HEK293 (cell line): ENCODE results near the gene ERG.
A peak's percentile ranks its signal among the peaks of the same experiment; 100 is the strongest.

Experiments
- BCL11A ChIP-seq: fragments of 450-650 bp; formaldehyde crosslinking; IDR thresholded peaks from 2 replicates; pipeline ENCODE4 v1.5.1; 2016; ENCODE audit warnings: low read depth, missing biosample characterization, missing genetic modification characterization
- FEZF1 ChIP-seq: fragments of 450-650 bp; formaldehyde crosslinking; IDR thresholded peaks from 2 replicates; pipeline ENCODE4 v1.5.1; 2016; ENCODE audit warnings: missing biosample characterization, missing genetic modification characterization
- GLI4 ChIP-seq: fragments of 450-650 bp; formaldehyde crosslinking; IDR thresholded peaks from 2 replicates; pipeline ENCODE4 v1.5.1; 2016; ENCODE audit warnings: missing biosample characterization, missing genetic modification characterization
- GLIS2 ChIP-seq: fragments of 450-650 bp; formaldehyde crosslinking; IDR thresholded peaks from 2 replicates; pipeline ENCODE4 v1.5.1; 2016; ENCODE audit warnings: missing biosample characterization, missing genetic modification characterization
- KLF8 ChIP-seq: fragments of 450-650 bp; formaldehyde crosslinking; IDR thresholded peaks from 2 replicates; pipeline ENCODE4 v1.5.1; 2016; ENCODE audit warnings: missing biosample characterization, missing genetic modification characterization
- OVOL3 ChIP-seq: fragments of 450-650 bp; formaldehyde crosslinking; IDR thresholded peaks from 2 replicates; pipeline ENCODE4 v1.5.1; 2016; ENCODE audit warnings: missing biosample characterization, missing genetic modification characterization
- SP2 ChIP-seq: fragments of 450-650 bp; formaldehyde crosslinking; IDR thresholded peaks from 2 replicates; pipeline ENCODE4 v1.5.1; 2016; ENCODE audit warnings: missing biosample characterization, missing genetic modification characterization
- WT1 ChIP-seq: fragments of 450-650 bp; formaldehyde crosslinking; IDR thresholded peaks from 2 replicates; pipeline ENCODE4 v1.5.1; 2016; ENCODE audit warnings: missing biosample characterization, missing genetic modification characterization
- ZBTB17 ChIP-seq: fragments of 450-650 bp; formaldehyde crosslinking; IDR thresholded peaks from 2 replicates; pipeline ENCODE4 v1.5.1; 2016; ENCODE audit warnings: missing biosample characterization, missing genetic modification characterization
- ZBTB21 ChIP-seq: fragments of 450-650 bp; formaldehyde crosslinking; IDR thresholded peaks from 2 replicates; pipeline ENCODE4 v1.5.1; 2017; ENCODE audit warnings: missing biosample characterization, missing genetic modification characterization
- ZBTB48 ChIP-seq: fragments of 450-650 bp; formaldehyde crosslinking; IDR thresholded peaks from 2 replicates; pipeline ENCODE4 v1.5.1; 2016; ENCODE audit warnings: missing biosample characterization, missing genetic modification characterization
- ZNF133 ChIP-seq: fragments of 450-650 bp; formaldehyde crosslinking; IDR thresholded peaks from 2 replicates; pipeline ENCODE4 v1.5.1; 2016; ENCODE audit warnings: missing biosample characterization, missing genetic modification characterization
- ZNF175 ChIP-seq: fragments of 450-650 bp; formaldehyde crosslinking; IDR thresholded peaks from 2 replicates; pipeline ENCODE4 v1.5.1; 2016; ENCODE audit warnings: missing biosample characterization, missing genetic modification characterization
- ZNF239 ChIP-seq: fragments of 450-650 bp; formaldehyde crosslinking; IDR thresholded peaks from 2 replicates; pipeline ENCODE4 v1.5.1; 2016; ENCODE audit warnings: missing biosample characterization, missing genetic modification characterization
- ZNF24 ChIP-seq: fragments of 450-650 bp; formaldehyde crosslinking; IDR thresholded peaks from 2 replicates; pipeline ENCODE4 v1.5.1; 2016; ENCODE audit warnings: missing biosample characterization, missing genetic modification characterization
- ZNF302 ChIP-seq: fragments of 450-650 bp; formaldehyde crosslinking; IDR thresholded peaks from 2 replicates; pipeline ENCODE4 v1.5.1; 2016; ENCODE audit warnings: missing biosample characterization, missing genetic modification characterization, low read depth
- ZNF335 ChIP-seq: fragments of 450-650 bp; formaldehyde crosslinking; conservative IDR thresholded peaks from 2 replicates; pipeline ENCODE4 v1.5.1; 2016; ENCODE audit warnings: missing biosample characterization, missing genetic modification characterization
- ZNF366 ChIP-seq: fragments of 450-650 bp; formaldehyde crosslinking; conservative IDR thresholded peaks from 2 replicates; pipeline ENCODE4 v1.5.1; 2016; ENCODE audit warnings: missing biosample characterization, missing genetic modification characterization
- ZNF48 ChIP-seq: fragments of 450-650 bp; formaldehyde crosslinking; IDR thresholded peaks from 2 replicates; pipeline ENCODE4 v1.5.1; 2016; ENCODE audit warnings: missing biosample characterization, missing genetic modification characterization
- ZNF501 ChIP-seq: fragments of 450-650 bp; formaldehyde crosslinking; IDR thresholded peaks from 2 replicates; pipeline ENCODE4 v1.5.1; 2016; ENCODE audit warnings: missing biosample characterization, missing genetic modification characterization
- ZNF549 ChIP-seq: fragments of 450-650 bp; IDR thresholded peaks from 2 replicates; pipeline ENCODE4 v1.5.1; 2018; ENCODE audit warnings: missing biosample characterization, missing genetic modification characterization, mild to moderate bottlenecking, inconsistent platforms, moderate library complexity
- ZNF560 ChIP-seq: fragments of 450-650 bp; formaldehyde crosslinking; IDR thresholded peaks from 2 replicates; pipeline ENCODE4 v1.5.1; 2017; ENCODE audit warnings: missing biosample characterization, missing genetic modification characterization, borderline replicate concordance
- ZNF626 ChIP-seq: fragments of 450-650 bp; sonication (Bioruptor Pico); formaldehyde crosslinking; IDR thresholded peaks from 2 replicates; pipeline ENCODE4 v1.5.1; 2018; ENCODE audit warnings: missing biosample characterization, missing genetic modification characterization, inconsistent platforms
- ZNF785 ChIP-seq: fragments of 450-650 bp; formaldehyde crosslinking; IDR thresholded peaks from 2 replicates; pipeline ENCODE4 v1.5.1; 2016; ENCODE audit warnings: missing biosample characterization, missing genetic modification characterization
- ZNF791 ChIP-seq: fragments of 450-650 bp; formaldehyde crosslinking; IDR thresholded peaks from 2 replicates; pipeline ENCODE4 v1.5.1; 2016; ENCODE audit warnings: missing biosample characterization, missing genetic modification characterization
- ZNF830 ChIP-seq: fragments of 450-650 bp; IDR thresholded peaks from 2 replicates; pipeline ENCODE4 v1.5.0; 2018; ENCODE audit warnings: missing biosample characterization, missing genetic modification characterization, low read depth, mild to moderate bottlenecking, moderate library complexity
- ZNF843 ChIP-seq: fragments of 450-650 bp; formaldehyde crosslinking; IDR thresholded peaks from 2 replicates; pipeline ENCODE4 v1.5.1; 2016; ENCODE audit warnings: missing biosample characterization, missing genetic modification characterization
- TF ChIP-seq, protein P1 (sequence below): fragments of 450-650 bp; formaldehyde crosslinking; IDR thresholded peaks from 2 replicates; pipeline ENCODE4 v1.5.1; 2016; ENCODE audit warnings: missing biosample characterization, missing genetic modification characterization
- TF ChIP-seq, protein P2 (sequence below): fragments of 450-650 bp; formaldehyde crosslinking; optimal IDR thresholded peaks from 2 replicates; pipeline ENCODE3; 2016; ENCODE audit warnings: missing biosample characterization, mild to moderate bottlenecking, missing genetic modification characterization
- TF ChIP-seq, protein P3 (sequence below): fragments of 450-650 bp; formaldehyde crosslinking; conservative IDR thresholded peaks from 2 replicates; pipeline ENCODE4 v1.5.1; 2016; ENCODE audit warnings: low read depth, missing biosample characterization, missing genetic modification characterization
- TF ChIP-seq, protein P4 (sequence below): IDR thresholded peaks from 2 replicates; pipeline ENCODE4 v1.6.1; 2011; ENCODE audit warnings: mild to moderate bottlenecking, low read depth, low read length, borderline replicate concordance
- TF ChIP-seq, protein P5 (sequence below): fragments of 450-650 bp; formaldehyde crosslinking; IDR thresholded peaks from 2 replicates; pipeline ENCODE4 v1.5.1; 2017; ENCODE audit warnings: missing biosample characterization, missing genetic modification characterization

Gene ERG

DNA sequence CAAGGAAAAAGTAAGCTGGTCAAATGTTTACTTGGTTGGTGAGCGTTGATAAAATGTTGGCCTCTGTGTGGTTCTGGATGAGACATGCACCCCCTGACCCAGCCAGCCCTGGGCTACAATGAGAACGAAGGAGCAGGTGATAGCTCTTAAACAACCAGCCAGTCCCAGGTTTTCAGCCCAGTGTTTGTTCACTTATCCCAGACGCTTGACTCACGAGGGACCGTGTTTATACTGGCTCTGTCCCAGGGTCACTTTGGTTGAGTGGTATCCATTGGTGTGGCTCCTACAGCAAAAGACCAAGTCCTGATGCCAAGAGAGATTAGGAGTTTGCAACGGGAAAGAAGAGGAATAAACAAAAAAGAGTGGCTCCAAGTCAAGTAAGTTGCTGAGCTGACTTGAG lies 154.6 kb downstream of the ERG start (continued):
- TF ChIP-seq ZNF133 (tag by site-specific recombination) (no peak), GLIS2 (tag by site-specific recombination) (no peak), ZNF335 (tag by site-specific recombination) (no peak), ZNF175 (tag by site-specific recombination) (no peak), ZNF830 (tag by site-specific recombination) (no peak), FEZF1 (tag by site-specific recombination) (peak; percentile 71), ZNF626 (no peak), ZNF791 (no peak), ZNF785 (tag by site-specific recombination) (no peak), ZNF560 (tag by site-specific recombination) (no peak), GLI4 (tag by site-specific recombination) (no peak), ZNF48 (tag by site-specific recombination) (no peak), ZBTB17 (tag by site-specific recombination) (no peak), ZNF302 (tag by site-specific recombination) (no peak), WT1 (tag by site-specific recombination) (peak; percentile 70; the same call in 1 of the 2 replicates), ZNF24 (tag by site-specific recombination) (no peak), ZNF501 (tag by site-specific recombination) (no peak), ZNF843 (tag by site-specific recombination) (no peak), SP2 (tag by site-specific recombination) (no peak), OVOL3 (tag by site-specific recombination) (peak; percentile 20; the same call in 1 of the 2 replicates), KLF8 (tag by site-specific recombination) (peak; percentile 73), ZBTB48 (tag by site-specific recombination) (0 out of 2 replicates have a peak, but pooled peaks have one; percentile 34), ZNF239 (tag by site-specific recombination) (no peak), ZBTB21 (tag by site-specific recombination) (no peak; the same call in 1 of the 2 replicates), ZNF366 (tag by site-specific recombination) (no peak), ZNF549 (tag by site-specific recombination) (no peak), BCL11A (tag by site-specific recombination) (no peak)
- TF ChIP-seq, protein P1, sequence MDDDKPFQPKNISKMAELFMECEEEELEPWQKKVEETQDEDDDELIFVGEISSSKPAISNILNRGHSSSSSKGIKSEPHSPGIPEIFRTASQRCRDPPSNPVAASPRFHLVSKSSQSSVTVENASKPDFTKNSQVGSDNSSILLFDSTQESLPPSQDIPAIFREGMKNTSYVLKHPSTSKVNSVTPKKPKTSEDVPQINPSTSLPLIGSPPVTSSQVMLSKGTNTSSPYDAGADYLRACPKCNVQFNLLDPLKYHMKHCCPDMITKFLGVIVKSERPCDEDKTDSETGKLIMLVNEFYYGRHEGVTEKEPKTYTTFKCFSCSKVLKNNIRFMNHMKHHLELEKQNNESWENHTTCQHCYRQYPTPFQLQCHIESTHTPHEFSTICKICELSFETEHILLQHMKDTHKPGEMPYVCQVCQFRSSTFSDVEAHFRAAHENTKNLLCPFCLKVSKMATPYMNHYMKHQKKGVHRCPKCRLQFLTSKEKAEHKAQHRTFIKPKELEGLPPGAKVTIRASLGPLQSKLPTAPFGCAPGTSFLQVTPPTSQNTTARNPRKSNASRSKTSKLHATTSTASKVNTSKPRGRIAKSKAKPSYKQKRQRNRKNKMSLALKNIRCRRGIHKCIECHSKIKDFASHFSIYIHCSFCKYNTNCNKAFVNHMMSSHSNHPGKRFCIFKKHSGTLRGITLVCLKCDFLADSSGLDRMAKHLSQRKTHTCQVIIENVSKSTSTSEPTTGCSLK (tag by site-specific recombination) = no peak
- TF ChIP-seq, protein P2, sequence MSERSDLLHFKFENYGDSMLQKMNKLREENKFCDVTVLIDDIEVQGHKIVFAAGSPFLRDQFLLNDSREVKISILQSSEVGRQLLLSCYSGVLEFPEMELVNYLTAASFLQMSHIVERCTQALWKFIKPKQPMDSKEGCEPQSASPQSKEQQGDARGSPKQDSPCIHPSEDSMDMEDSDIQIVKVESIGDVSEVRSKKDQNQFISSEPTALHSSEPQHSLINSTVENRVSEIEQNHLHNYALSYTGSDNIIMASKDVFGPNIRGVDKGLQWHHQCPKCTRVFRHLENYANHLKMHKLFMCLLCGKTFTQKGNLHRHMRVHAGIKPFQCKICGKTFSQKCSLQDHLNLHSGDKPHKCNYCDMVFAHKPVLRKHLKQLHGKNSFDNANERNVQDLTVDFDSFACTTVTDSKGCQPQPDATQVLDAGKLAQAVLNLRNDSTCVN (tag by site-specific recombination) = no peak
- TF ChIP-seq, protein P3, sequence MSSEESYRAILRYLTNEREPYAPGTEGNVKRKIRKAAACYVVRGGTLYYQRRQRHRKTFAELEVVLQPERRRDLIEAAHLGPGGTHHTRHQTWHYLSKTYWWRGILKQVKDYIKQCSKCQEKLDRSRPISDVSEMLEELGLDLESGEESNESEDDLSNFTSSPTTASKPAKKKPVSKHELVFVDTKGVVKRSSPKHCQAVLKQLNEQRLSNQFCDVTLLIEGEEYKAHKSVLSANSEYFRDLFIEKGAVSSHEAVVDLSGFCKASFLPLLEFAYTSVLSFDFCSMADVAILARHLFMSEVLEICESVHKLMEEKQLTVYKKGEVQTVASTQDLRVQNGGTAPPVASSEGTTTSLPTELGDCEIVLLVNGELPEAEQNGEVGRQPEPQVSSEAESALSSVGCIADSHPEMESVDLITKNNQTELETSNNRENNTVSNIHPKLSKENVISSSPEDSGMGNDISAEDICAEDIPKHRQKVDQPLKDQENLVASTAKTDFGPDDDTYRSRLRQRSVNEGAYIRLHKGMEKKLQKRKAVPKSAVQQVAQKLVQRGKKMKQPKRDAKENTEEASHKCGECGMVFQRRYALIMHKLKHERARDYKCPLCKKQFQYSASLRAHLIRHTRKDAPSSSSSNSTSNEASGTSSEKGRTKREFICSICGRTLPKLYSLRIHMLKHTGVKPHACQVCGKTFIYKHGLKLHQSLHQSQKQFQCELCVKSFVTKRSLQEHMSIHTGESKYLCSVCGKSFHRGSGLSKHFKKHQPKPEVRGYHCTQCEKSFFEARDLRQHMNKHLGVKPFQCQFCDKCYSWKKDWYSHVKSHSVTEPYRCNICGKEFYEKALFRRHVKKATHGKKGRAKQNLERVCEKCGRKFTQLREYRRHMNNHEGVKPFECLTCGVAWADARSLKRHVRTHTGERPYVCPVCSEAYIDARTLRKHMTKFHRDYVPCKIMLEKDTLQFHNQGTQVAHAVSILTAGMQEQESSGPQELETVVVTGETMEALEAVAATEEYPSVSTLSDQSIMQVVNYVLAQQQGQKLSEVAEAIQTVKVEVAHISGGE (tag by site-specific recombination) = no peak
- TF ChIP-seq, protein P4, sequence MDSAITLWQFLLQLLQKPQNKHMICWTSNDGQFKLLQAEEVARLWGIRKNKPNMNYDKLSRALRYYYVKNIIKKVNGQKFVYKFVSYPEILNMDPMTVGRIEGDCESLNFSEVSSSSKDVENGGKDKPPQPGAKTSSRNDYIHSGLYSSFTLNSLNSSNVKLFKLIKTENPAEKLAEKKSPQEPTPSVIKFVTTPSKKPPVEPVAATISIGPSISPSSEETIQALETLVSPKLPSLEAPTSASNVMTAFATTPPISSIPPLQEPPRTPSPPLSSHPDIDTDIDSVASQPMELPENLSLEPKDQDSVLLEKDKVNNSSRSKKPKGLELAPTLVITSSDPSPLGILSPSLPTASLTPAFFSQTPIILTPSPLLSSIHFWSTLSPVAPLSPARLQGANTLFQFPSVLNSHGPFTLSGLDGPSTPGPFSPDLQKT = no peak
- TF ChIP-seq, protein P5, sequence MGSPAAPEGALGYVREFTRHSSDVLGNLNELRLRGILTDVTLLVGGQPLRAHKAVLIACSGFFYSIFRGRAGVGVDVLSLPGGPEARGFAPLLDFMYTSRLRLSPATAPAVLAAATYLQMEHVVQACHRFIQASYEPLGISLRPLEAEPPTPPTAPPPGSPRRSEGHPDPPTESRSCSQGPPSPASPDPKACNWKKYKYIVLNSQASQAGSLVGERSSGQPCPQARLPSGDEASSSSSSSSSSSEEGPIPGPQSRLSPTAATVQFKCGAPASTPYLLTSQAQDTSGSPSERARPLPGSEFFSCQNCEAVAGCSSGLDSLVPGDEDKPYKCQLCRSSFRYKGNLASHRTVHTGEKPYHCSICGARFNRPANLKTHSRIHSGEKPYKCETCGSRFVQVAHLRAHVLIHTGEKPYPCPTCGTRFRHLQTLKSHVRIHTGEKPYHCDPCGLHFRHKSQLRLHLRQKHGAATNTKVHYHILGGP (tag by site-specific recombination) = no peak
